K562 (cell line): ENCODE results near the gene NACC1. TPM values are rescaled to one million over a fixed set of nuclear protein-coding genes. Genes with fewer than 3 reads are reported as not detected.

Experiments
- ARNT ChIP-seq, 2 experiments: fragments of 450-650 bp; IDR thresholded peaks; 2 replicates each; pipeline ENCODE4 v1.6.1; 2016; ENCODE audit warnings: mild to moderate bottlenecking in 1 of 2
- HDGF ChIP-seq: fragments of 450-650 bp; IDR thresholded peaks from 2 replicates; pipeline ENCODE4 v1.6.1; 2016
- HNRNPK ChIP-seq: fragments of 200-400 bp; formaldehyde crosslinking; IDR thresholded peaks from one replicate; pipeline ENCODE4 v1.6.1; 2018; ENCODE audit warnings: mild to moderate bottlenecking, low read depth, low read length; ENCODE audit not compliant: poor library complexity, severe bottlenecking
- MNT ChIP-seq, 2 experiments: fragments of 450-650 bp; conservative IDR thresholded peaks; 2 replicates each; pipeline ENCODE4 v1.6.1; 2017; ENCODE audit warnings: mild to moderate bottlenecking in 2 of 2, moderate library complexity in 2 of 2
- MYNN ChIP-seq, 2 experiments: sonication (generic); formaldehyde crosslinking in 1 of 2; IDR thresholded peaks; 2 replicates each; pipeline versions ENCODE4 v1.5.0 to v1.6.1; 2016 to 2020; ENCODE audit warnings: antibody characterized with exemption in 1 of 2, missing genetic modification reagents in 1 of 2
- PKNOX1 ChIP-seq: fragments of 450-650 bp; IDR thresholded peaks from 2 replicates; pipeline ENCODE4 v1.6.1; 2016
- POLR2AphosphoS5 ChIP-seq: IDR thresholded peaks from 2 replicates; pipeline ENCODE4 v1.6.1; 2011; ENCODE audit warnings: mild to moderate bottlenecking, low read depth, low read length, moderate library complexity; ENCODE audit not compliant: control insufficient read depth, insufficient read depth
- REST ChIP-seq, 2 experiments: fragments of 450-650 bp; formaldehyde crosslinking in 1 of 2; IDR thresholded peaks; 2 replicates each; pipeline versions ENCODE4 v1.4.0 to v1.6.1; 2014 to 2020; ENCODE audit warnings: mild to moderate bottlenecking in 2 of 2, borderline replicate concordance in 1 of 2, low read depth in 1 of 2
- RNF219 ChIP-seq: fragments of 250-450 bp; sonication (Bioruptor Pico); IDR thresholded peaks from 2 replicates; pipeline ENCODE4 v1.5.0; 2022; ENCODE audit warnings: mild to moderate bottlenecking
- ZNF764 ChIP-seq: fragments of 250-450 bp; sonication (Bioruptor Pico); IDR thresholded peaks from 2 replicates; pipeline ENCODE4 v1.4.0; 2020; ENCODE audit warnings: low read depth, mild to moderate bottlenecking, moderate library complexity
- polyA plus RNA-seq, 8 experiments: library from polyadenylated mRNA; depleted of rRNA in 4 of 8; stranded (reverse) in 5 of 8; unstranded in 3 of 8; fragments of >200 nt; fragmentation: Nextera tagmentation in 2 of 8; fragmentation: Illumina TruSeq in 1 of 8; extraction: Ambion mirVana in 2 of 8; extraction: Trizol in 1 of 8; gene quantifications; 2 replicates each; pipeline versions ENCODE4 v1.2.1 to v1.2.3, GENCODE V29; 2011 to 2014; ENCODE audit warnings: inconsistent platforms in 1 of 8, missing spikeins in 1 of 8
- total RNA-seq, 7 experiments: library from RNA; depleted of rRNA in 6 of 7; stranded (reverse); fragments of >200 nt in 6 of 7; fragmentation: Illumina TruSeq in 2 of 7; extraction: Trizol in 2 of 7; gene quantifications; 2 replicates each; pipeline versions ENCODE4 v1.2.1 to v1.2.3, GENCODE V29; 2011 to 2021; ENCODE audit warnings: low replicate concordance in 1 of 7

The NACC1 gene
- total and polyA plus RNA-seq, 9 of the 15 experiments (the other 6 are each of a cell fraction or from before 2014, with no cell fraction given) = 0.04 to 96.6 (median 25.8) TPM

GRCh38 chr19:13095934-13096927 lies 21.8 kb upstream of the NACC1 start (continued):
- TF ChIP-seq PKNOX1 = peak; percentile 59; the same call in 1 of the 2 replicates
- no peak for TF ChIP-seq REST (IDR thresholded peaks at IDR 0.05; ENCODE audit: borderline replicate concordance)
- peak; percentile 23; the same call in 1 of the 2 replicates for TF ChIP-seq REST (CRISPR knock-in tag; IDR thresholded peaks at IDR 0.05; ENCODE audit: low read depth)
- TF ChIP-seq ZNF764 (CRISPR knock-in tag) = 0 out of 2 replicates have a peak, but pooled peaks have one; percentile 10
- TF ChIP-seq HNRNPK = peak; percentile 82
- TF ChIP-seq HDGF = peak; percentile 50; the same call in 1 of the 2 replicates
- 0 out of 2 replicates have a peak, but pooled peaks have one; percentile 45 for TF ChIP-seq RNF219 (CRISPR knock-in tag)
- TF ChIP-seq ARNT (IDR thresholded peaks at IDR 0.05) = no peak
- TF ChIP-seq MYNN (IDR thresholded peaks at IDR 0.05) = peak; percentile 37; the same call in 1 of the 2 replicates
- TF ChIP-seq MYNN (CRISPR knock-in tag; IDR thresholded peaks at IDR 0.05) = no peak
- TF ChIP-seq MNT (conservative IDR thresholded peaks at IDR 0.05) = 0 out of 4 replicates have a peak, but pooled peaks of 1 of the 2 experiments have one; percentile 32
- peak; percentile 10; the same call in 1 of the 2 replicates for TF ChIP-seq POLR2AphosphoS5
